Left forelimb (tissue), 1 donor: ENCODE measurements around the gene SDK1.

Experiments used
- DNase-seq: peaks from one replicate; pipeline ENCODE4 v3.0.0-alpha.2; 2018; ENCODE audit warnings: low spot score

The SDK1 gene

DNA sequence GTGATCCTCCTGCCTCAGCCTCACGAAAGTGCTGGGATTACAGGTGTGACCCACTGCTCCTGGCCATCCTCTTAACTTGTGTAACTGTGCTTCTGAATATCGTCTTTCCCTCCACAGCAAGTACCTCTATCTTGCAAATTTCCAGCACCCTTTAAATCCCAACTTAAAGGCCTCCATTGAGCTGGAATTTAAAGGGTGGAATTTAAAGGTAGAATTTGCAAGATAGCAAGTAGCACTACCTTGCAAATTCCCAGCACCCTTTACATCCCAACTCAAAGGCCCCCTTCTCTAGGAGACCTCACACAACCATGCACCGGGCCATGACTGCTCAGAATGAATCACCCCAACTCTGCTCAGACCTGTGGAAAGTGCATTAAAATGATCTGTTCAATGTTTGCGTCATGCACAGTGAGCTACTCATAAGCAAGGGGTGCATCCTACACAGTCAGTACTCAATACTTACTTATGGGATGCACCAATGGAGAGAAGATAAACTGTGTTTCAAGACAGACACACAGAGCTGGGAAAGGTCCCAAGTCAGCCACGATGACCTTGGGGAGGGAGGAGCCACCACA lies 17.8 kb upstream of the SDK1 start:
- no peak for DNase-seq

DNA sequence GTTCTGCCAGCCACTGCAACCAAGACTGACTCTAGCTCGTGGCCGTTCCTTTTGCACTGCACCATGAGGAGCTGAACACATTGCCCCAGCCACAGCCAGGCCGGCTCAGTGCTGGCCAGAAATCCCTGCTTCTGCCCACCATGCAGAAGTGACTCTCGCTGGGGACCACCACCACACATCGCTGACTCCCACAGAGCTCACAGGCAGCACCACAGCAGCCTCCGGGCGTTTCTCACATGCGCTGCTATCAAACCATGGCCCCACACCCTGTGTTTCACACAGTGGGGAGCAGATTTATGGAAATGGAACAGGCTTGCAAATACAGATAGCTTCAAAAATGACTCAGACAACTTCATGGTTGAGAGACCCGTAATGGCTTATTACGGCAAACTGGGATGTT lies 15.4 kb upstream of the SDK1 start:
- no peak for DNase-seq

DNA sequence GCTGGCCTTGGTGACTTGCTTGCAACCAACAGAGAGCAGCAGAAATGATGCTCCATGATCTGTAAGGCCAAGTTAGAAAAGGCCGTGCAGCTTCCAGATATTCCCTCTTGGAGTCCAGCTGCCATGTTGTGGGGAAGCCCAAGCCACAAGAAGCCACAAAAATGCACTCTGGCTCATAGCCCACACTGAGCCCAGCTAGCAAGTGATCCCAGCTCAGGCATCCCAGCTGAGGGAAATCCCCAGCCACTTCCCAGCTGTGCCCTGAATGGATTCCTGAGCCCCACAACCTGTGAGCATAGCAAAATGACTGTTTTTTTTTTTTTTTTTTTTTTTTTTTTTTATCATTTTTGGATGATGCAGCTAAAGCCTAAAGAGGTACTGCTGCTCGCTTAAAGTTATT lies 11.1 kb upstream of the SDK1 start:
- DNase-seq = no peak

DNA sequence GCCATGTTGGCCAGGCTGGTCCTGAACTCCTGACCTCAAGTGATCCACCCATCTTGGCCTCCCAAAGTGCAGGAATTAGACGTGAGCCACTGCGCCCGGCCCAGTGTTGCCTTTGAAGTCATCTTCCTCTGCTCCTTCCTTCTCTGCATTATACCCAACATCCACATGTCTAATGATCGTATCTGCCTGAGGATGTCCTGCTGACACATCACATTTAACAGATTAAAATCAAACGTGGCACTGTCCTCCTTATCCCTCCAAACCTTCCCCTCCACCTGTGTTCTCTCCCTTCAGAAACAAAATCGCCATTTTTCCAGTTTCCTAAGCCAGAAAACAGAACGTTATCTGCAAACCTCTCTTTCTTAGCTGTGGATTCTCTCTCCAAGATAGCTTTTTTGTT lies 8.4 kb upstream of the SDK1 start:
- no peak for DNase-seq

DNA sequence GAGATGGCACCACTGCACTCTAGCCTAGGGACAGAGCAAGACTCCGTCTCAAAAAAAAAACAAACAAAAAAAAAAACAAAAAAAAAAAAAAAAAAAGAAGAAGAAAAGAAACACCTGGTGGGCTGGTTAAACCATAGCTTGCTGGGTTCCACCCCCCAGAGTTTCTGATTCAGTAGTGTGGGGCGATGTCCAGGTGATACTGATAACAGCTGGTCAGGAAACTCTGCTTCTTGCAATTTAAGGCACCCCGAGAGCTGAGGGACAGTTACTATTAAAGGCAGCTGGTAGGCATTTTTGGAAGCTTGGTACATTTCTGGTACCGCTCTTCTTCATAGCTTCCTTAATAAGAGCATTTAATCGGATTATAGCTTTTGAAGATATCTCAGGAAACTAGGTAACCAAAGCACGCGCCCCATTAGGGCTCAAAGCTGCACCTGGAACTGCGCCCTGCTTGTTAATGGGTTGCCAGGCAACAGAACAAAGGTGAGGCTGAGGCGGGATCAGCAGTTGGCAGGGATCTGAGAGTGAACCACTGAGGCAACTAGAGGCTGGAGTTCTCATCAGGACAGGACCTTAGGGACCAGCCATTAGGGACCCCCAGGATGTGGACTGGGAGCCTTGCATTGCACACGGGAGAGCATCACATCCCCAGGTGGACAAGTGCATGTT lies 6.5 kb upstream of the SDK1 start:
- DNase-seq = no peak

DNA sequence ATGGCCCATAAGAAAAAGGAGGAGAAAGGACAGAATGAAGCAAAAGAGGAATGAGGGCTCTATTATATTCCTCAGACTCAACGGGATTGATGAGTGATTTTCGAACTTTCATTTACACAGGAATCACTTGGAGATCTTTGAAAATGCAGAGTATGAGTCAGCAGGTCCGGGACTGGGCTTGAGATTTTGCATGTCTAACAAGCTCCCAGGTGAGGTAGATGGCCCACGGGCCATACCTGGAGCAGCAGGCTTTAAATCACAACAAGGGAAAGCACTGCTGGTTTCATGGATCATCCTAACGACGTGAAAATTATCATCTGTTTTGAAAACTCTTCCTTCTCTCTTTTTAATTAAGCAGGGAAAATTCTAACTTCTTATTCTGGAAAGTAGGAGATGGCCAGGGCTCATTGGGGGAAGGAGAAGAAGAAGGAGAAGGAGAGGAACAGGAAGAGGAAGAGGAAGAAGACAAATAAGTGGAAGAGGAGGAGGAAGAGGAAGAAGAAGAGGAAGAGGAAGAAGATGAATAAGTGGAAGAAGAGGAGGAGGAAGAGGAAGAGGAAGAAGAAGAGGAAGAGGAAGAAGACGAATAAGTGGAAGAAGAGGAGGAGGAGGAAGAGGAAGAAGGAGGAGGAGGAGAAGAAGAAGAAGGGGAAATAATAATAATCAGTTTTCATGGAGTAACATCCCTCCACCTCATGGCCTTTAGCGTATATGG lies 3.8 kb upstream of the SDK1 start:
- no peak for DNase-seq

DNA sequence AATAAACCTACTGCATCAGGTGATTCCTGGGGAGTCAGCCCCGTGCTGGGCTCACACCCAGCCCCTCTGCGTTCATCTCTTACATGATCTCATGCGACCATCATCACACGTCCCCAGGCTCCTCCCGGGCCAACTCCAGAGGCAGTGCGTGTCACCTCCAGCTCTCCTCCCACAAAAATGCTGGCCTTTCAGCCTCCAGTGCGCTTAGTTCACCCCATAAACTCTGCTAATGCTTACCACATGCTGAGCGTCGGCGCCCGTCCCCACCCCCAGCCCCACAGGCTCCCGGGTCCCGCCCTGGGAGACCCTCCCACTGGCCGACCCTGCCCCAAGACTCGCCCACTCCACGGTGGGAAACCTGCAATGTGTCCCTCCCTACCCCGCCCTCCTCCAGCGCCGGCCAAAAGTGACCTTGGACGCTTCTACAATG lies 816 bp upstream of the SDK1 start:
- DNase-seq = no peak

DNA sequence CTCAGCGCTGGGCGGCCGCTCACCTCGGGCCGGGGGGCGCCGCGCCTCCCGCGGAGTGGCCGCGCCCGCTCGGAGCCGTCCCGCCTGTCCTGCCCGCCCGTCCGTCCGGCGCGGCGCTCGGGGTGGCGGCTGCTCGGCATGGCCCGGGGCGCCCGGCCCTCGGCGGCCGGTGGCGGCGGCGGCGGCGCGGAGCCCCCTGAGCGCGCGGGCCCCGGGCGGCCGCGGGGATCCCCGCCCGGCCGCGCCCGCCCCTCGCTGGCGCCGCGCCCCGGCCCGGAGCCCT lies 338 bp downstream of the SDK1 start:
- DNase-seq = no peak

DNA sequence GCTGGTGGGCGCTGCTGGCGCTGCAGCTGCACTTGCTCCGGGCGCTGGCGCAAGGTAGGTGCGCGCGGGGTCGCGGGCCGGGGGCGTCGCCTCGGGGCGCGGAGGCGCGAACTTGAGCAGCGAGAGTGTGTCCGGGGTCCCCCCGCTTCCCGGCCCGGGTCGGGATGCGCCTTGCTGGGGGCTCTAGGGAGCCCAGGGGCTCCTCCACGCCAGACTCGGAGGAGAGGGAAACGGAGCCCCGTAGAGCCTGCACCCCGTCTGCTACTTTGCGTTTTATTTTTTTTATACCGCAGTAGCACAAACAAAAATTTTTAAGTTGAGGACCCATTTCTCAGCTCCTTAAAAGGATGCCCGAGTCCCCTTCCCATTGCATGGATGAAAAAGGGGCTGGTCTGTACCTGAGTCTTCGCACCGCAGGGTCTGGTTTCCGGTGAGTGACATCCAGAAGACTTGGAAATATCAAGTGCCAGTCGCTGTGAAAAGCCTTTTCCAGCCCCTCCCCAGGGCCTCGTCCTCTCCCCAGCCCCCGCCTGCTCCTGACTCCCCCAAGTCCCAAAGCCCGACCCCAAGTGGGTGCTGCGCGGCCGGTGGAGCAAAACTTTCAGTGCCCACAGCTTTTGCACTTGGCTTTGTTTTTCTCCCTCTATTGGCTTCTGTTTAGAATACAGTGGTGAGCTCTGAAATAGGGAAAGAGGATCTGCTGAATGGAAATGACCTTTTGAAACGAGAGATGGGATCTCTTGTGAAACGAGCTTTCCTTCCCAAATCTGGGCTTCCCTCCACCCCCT lies 973 bp downstream of the SDK1 start:
- peak; percentile 68 for DNase-seq

DNA sequence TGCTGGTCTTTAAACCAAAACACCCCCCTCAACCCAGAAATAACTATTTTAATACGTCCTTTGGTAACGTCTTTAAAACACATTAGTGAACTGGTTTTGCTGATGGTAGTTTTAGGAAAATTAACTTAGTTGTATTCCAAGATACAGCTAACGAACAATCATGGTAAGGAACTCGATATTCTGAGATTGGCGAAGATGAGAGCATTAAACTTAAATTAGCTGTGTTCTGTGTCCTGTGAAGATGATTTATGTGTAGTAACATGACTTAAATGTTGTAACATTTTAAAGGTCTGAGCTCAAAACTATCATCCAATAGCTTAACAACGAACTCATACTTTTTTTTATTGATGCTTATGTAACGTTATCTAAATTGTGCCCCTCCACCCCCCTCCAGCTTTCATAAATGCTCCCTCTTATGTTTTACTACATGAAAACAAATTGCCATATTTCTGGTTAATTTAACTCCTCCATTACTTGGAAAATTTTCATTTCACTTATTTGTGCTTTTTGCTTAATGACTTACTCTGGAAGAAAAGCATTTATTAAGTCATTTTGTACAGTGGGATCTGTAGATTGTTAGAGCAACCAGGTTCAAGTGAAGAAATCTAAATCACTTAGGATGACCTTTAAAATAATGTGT lies 1.7 kb downstream of the SDK1 start:
- DNase-seq = no peak

DNA sequence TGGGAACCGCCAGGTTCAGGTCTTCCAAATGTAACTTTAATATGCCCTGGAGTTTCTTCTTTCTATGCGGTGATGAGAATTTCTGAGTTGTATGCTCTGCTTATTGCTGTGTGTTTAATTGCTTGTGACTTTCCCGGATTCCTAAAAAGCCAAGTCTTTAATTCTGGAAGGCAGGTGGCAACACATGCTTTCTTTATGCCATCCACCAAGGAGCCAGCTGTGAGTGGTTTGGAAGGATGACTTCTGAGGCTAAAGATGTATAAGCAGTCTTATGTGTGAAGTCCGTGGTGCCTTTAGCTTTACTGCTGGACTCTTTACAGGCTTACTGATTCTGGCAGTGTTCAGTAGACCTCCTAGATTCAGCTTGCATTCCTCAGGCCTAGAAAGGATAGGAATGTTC lies 3.1 kb downstream of the SDK1 start:
- DNase-seq = no peak

DNA sequence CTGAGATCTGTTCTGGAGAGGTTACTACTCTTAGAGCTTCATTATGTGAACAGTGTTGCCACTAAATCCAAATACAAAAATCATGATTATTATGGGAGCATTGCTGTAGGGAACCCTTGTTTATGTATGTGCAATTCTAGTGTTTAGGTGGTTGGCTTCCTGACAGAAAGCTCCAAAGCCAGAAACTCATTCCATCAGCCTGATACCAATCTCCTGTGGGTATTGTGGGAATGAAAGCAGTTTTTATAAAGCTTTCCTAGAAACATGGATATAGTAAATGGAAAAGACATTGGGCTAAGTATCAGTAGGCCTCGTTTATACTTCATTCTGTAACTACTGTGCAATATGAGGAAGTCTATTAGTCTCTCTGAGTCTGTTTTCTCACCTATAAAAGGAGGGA lies 6.4 kb downstream of the SDK1 start:
- DNase-seq = no peak

DNA sequence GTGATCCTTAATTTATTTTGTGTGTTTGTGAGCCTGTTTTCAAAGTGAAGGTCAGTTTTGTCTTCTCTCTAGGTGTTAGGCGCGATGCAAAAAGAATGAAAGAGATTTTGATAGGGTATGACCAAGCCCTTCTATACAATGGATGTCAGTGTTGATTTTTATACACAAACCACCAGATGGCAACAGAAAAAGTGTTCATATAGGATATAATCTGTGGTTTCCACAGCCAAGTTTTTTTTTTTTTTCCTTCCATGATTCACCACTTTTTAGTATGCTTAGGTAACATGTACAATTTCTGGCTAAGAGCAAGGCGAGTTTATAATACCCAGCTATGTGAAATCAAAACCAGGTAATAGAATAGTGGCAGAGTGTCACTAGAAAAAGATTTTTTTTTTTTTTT lies 8.1 kb downstream of the SDK1 start:
- DNase-seq = no peak

DNA sequence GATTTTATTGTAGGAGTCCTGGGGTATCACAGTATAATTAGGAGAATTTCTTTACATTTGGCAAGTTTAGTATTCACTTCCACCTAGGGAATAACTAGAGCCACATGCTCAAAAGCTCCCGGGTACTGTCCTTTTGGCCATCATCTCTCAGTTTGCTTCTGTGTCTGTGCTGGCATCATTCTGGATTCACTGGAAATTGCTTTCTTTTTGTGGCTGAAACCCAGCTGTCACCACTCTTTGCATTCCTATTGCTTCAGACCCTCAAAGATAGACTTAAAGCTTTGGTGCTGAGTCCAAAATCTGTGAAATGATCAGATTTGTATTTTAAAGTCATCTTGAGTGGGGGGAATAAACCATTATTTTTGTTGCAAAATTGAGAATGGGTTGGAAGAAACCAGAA lies 8.9 kb downstream of the SDK1 start:
- DNase-seq = no peak

DNA sequence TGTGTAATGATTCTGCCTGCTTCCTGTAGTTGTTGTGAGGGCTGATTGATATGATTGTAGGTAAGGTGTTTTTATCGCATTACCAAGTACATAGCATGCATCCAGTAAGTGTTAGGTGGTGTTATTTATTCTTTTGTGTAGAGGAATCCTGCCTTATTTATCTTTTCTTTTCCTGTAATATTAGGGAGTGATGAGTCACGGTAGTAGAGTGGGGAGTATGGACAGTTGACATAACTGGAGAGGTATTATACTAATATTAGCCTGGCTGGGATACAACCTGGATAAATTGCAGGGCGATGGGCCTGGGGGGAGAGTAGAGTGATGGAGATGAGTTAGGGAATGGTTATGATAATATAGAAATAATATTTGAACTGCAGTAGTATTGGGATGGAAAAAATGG lies 9.8 kb downstream of the SDK1 start:
- DNase-seq = no peak

DNA sequence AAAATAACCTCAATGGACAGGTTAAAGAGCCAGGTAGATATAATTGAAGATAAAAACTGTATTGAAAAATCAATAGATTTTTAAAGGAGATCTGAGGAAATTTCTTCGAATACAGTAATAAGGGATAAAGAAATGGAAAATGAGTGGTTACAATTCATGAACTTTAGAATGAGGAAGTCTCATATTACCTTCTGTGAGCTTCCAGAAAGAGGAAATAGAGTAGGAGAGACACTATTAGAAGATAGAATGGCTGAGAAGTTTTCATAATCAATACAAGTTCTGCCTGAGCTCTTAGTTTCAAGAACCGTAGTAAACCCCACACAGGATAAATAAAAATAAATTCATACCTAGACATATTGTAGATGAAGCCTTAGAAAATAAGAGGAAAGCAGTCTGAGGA lies 11.5 kb downstream of the SDK1 start:
- no peak for DNase-seq

DNA sequence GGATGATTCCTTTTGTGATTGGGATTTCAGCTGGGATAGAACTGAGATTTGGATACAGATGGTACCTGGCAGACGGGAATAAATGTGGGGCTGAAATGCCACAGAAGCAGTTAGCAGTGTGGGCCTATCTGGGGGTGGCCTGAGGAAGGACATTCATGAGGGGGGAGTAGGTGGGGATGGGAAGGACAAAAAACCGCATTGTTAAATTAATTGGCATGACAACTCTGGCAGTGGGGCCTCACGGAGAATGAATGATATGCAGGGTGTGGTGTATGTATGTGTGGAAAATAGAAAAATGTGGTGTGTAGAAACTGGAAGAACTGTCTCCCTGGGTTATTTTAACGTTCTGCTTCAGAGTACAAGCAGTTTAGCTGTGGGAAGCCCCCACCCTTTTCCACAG lies 17.8 kb downstream of the SDK1 start:
- DNase-seq = no peak

DNA sequence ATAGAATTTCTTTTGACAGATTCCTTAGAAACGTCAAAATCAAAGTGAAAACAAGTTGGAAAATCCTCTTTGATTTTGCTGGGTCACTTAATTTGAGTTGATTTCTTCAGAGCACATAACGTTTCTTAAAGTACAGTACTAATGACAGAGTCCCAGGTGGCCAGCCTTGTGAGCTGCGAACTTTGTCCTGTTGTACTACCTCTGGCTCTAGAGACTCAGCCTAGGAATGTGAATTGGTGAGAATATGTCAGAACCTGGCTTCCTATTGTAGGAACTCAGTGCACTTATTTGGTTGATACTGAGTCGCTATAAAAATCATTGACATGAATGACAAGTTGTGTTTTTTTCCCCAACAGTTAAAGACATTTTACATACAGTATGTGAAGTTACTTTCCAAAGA lies 20.2 kb downstream of the SDK1 start:
- no peak for DNase-seq

DNA sequence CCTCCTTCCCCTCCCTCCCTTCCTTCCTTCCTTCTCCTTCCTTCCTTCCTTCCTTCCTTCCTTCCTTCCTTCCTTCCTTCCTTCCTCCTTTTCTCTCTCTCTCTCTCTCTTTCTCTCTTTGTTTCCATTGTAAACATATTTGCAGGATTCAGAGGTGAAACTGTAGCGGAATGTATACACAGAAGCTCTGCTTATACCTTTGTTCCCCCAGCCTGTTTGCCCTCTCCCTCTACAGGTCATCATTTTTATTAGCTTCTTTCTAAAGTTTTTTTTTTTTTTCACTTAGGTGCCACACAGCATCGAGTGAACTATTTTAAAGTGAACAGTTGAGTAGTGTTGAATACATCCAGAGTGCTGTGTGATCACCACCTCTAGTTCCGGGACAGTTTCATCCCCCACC lies 20.7 kb downstream of the SDK1 start:
- DNase-seq = no peak

DNA sequence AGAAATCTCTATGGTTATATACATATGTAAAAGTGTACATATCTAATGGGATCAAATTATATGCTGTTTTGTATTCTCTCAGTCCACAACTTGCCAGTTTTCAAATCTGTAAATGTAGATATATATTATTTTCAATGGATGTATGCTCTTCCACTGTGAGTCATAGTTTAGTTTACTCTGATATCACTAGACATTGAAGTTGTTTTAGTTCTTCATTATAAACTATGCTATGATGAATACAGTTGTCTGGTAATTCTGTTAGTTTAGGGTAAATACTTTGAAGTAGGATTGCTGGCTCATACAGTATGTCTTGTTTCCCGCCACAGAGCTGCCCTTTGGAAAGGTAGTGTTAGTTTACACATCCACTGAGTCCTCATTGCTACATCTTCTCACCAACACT lies 25.2 kb downstream of the SDK1 start:
- no peak for DNase-seq

DNA sequence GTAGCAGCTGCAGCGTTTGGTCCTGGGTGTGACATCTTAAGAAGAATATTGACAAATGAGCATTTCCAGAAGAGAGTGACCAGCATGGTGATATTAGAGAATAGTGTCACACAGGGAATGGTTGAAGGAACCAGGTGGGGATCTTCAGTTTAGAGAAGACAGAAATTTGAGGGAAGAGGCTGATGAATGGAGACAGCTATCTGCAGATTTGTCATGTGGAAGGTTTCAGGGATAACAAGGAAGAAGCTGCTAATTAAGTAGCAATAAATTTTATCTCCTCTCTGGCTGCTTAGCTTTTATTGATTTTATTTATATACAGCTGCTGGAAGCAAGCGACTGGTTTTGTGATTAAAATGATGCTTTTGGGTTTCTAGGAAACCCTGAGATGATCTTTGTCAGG lies 26.0 kb downstream of the SDK1 start:
- no peak for DNase-seq

DNA sequence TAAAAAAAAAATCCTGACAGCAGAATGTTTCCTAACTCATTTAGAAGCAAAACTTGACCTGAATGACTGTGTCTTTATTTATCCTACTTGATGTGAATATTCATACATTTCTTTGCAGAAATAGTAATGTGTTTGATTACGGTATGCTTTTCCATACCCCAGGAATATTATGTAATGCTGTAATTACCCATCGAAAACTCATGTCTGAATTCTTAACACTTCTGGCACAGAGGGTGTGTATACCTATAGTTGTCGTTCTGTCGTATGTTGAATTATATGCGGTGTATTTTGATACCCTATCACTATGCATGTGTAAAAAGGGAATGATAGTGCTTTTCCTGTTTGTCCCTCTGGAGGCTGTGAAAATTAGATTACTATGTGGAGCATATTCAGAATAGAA lies 26.6 kb downstream of the SDK1 start:
- DNase-seq = no peak

DNA sequence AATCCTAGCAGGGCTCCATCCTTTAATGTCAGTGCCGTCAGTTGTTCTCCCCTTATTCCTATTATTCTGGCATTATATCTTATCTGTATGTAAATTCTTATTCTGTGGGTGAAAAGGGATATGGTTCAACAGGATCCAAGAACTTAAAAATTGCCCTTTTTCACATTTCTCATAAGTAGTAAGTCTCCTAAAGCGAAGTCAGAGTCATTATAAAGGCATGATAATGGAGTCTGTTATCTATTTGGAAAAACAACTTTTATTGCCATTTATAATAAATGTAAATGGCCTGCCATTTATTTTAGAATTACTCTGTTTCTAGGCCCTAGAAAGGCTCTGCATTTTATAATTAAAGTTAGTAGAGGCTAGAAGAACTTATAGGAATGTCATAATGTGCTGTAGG lies 31.3 kb downstream of the SDK1 start:
- no peak for DNase-seq
